Fibroblast of lung (primary cell): ENCODE results near the gene MTX3. TPM values are rescaled to one million over a fixed set of nuclear protein-coding genes. Genes with fewer than 3 reads are reported as not detected.

ENCODE experiments used
- DNase-seq, 2 donors: peaks; one replicate each; pipeline versions ENCODE4 v3.0.0 to v3.0.0-alpha.2; 2010; ENCODE audit warnings: low read depth in 2 of 2
- H2AFZ ChIP-seq: 2 replicates; pipeline ENCODE4 v1.5.1; 2012; ENCODE audit warnings: low read length, control low read depth, inconsistent platforms
- H3K27ac ChIP-seq: 2 replicates; pipeline ENCODE4 v1.5.1; 2011; ENCODE audit warnings: low read length, control low read depth; ENCODE audit not compliant: insufficient read depth
- H3K27me3 ChIP-seq: 2 replicates; pipeline ENCODE4 v1.5.1; 2011; ENCODE audit warnings: mild to moderate bottlenecking, low read length; ENCODE audit not compliant: control insufficient read depth, insufficient read depth
- H3K36me3 ChIP-seq: 2 replicates; pipeline ENCODE4 v1.5.1; 2011; ENCODE audit warnings: low read length; ENCODE audit not compliant: control insufficient read depth, insufficient read depth
- H3K4me1 ChIP-seq: 2 replicates; pipeline ENCODE4 v1.5.1; 2011; ENCODE audit warnings: low read length; ENCODE audit not compliant: control insufficient read depth, insufficient read depth; ENCODE audit errors: extremely low read depth
- H3K4me2 ChIP-seq: 2 replicates; pipeline ENCODE4 v1.5.1; 2011; ENCODE audit warnings: low read length, control low read depth; ENCODE audit not compliant: insufficient read depth; ENCODE audit errors: extremely low read depth
- H3K4me3 ChIP-seq, 4 experiments: fragments of 200-600 bp in 1 of 4; sonication (generic) in 1 of 4; replicated peaks in 1 of 4; 2 replicates each; pipeline ENCODE4 v1.5.1; 2011 to 2016; ENCODE audit warnings: low read length in 4 of 4, low read depth in 3 of 4, mild to moderate bottlenecking in 3 of 4, control low read depth in 2 of 4, inconsistent platforms in 1 of 4, mixed read lengths in 1 of 4; ENCODE audit not compliant: insufficient read depth in 1 of 4; ENCODE audit errors: control extremely low read depth in 1 of 4
- H3K79me2 ChIP-seq: 2 replicates; pipeline ENCODE4 v1.5.1; 2012; ENCODE audit warnings: mild to moderate bottlenecking, low read length, inconsistent platforms; ENCODE audit not compliant: control insufficient read depth, insufficient read depth
- H3K9ac ChIP-seq: 2 replicates; pipeline ENCODE4 v1.5.1; 2011; ENCODE audit warnings: mild to moderate bottlenecking, low read length, control low read depth; ENCODE audit not compliant: insufficient read depth
- H3K9me3 ChIP-seq: 2 replicates; pipeline ENCODE4 v1.5.1; 2012; ENCODE audit warnings: low read depth, low read length; ENCODE audit not compliant: control insufficient read depth, insufficient read depth
- H4K20me1 ChIP-seq: 2 replicates; pipeline ENCODE4 v1.5.1; 2011; ENCODE audit warnings: low read length; ENCODE audit not compliant: control insufficient read depth, insufficient read depth; ENCODE audit errors: extremely low read depth
- CTCF ChIP-seq, 2 donors: IDR thresholded peaks in 1 of 2; conservative IDR thresholded peaks in 1 of 2; 1 replicate in 1 of 2; 2 replicates in 1 of 2; pipeline ENCODE4 v1.5.1; 2011 to 2012; ENCODE audit warnings: low read length in 2 of 2, control low read depth in 1 of 2, inconsistent platforms in 1 of 2, low read depth in 1 of 2, mild to moderate bottlenecking in 1 of 2
- EZH2 ChIP-seq: IDR thresholded peaks from 2 replicates; pipeline ENCODE4 v1.5.1; 2012; ENCODE audit warnings: low read length, control low read depth, mild to moderate bottlenecking; ENCODE audit errors: missing control alignments
- polyA plus RNA-seq, 2 donors: library from polyadenylated mRNA; depleted of rRNA in 1 of 2; stranded (reverse) in 1 of 2; unstranded in 1 of 2; fragments of >200 nt; gene quantifications; 2 replicates each; pipeline ENCODE4 v1.2.1, GENCODE V29; 2011 to 2012; ENCODE audit warnings: missing spikeins in 1 of 2
- total RNA-seq: library from RNA; depleted of rRNA; stranded (reverse); fragments of >200 nt; gene quantifications from 2 replicates; pipeline ENCODE4 v1.2.1, GENCODE V29; 2014

MTX3 gene
- total and polyA plus RNA-seq, 2 donors (not counting 1 experiment from before 2014, with no cell fraction given) = 11.2 to 18.0 TPM

GRCh38 chr5:80008995-80009765, 18.1 kb upstream of the MTX3 start:
- Histone ChIP-seq H4K20me1 (no peaks in the 10 kb centered on the region), H2AFZ (no peak overlapping the region), H3K4me2 (no peak overlapping the region), H3K36me3 (no peaks in the 10 kb centered on the region), H3K9ac (no peak overlapping the region), H3K4me3 (no peak overlapping the region), H3K27me3 (no peaks in the 10 kb centered on the region), H3K79me2 (no peaks in the 10 kb centered on the region), H3K27ac (no peak overlapping the region), H3K9me3 (no peaks in the 10 kb centered on the region), H3K4me1 (no peaks in the 10 kb centered on the region)
- no peak for TF ChIP-seq EZH2
- no peak for TF ChIP-seq CTCF (conservative IDR thresholded peaks at IDR 0.05 in 1 of 2, IDR thresholded peaks at IDR 0.05 in 1 of 2; ENCODE audit: low read depth in 1 of 2, low read length in 2 of 2)
- DNase-seq = no peak

GRCh38 chr5:80002677-80003076, 11.6 kb upstream of the MTX3 start:
- no peaks in the 10 kb centered on the region for H3K9me3 ChIP-seq
- no peaks in the 10 kb centered on the region for H3K27me3 ChIP-seq
- no peak overlapping the region for H3K4me2 ChIP-seq
- no peak overlapping the region for H3K27ac ChIP-seq
- no peak overlapping the region for H3K4me3 ChIP-seq
- no peak overlapping the region for H2AFZ ChIP-seq
- H3K36me3 ChIP-seq = no peaks in the 10 kb centered on the region
- no peak overlapping the region for H3K9ac ChIP-seq
- no peaks in the 10 kb centered on the region for H4K20me1 ChIP-seq
- no peaks in the 10 kb centered on the region for H3K79me2 ChIP-seq
- no peak for DNase-seq
- no peak for TF ChIP-seq CTCF (conservative IDR thresholded peaks at IDR 0.05 in 1 of 2, IDR thresholded peaks at IDR 0.05 in 1 of 2; ENCODE audit: low read depth in 1 of 2, low read length in 2 of 2)
- TF ChIP-seq EZH2 = no peak
- H3K4me1 ChIP-seq = no peaks in the 10 kb centered on the region

- H3K27me3 ChIP-seq = no peaks in the 10 kb centered on the region
- no peak overlapping the region for H3K27ac ChIP-seq
- no peak for DNase-seq
- H3K9ac ChIP-seq = no peak overlapping the region
- TF ChIP-seq EZH2 (no peak), CTCF (conservative IDR thresholded peaks at IDR 0.05 in 1 of 2, IDR thresholded peaks at IDR 0.05 in 1 of 2; ENCODE audit: low read depth in 1 of 2, low read length in 2 of 2) (no peak)
- H2AFZ ChIP-seq = no peak overlapping the region
- no peaks in the 10 kb centered on the region for H3K4me1 ChIP-seq
- H3K4me3 ChIP-seq = no peak overlapping the region
- H3K79me2 ChIP-seq = no peaks in the 10 kb centered on the region
- no peaks in the 10 kb centered on the region for H4K20me1 ChIP-seq
- H3K36me3 ChIP-seq = no peaks in the 10 kb centered on the region
- H3K4me2 ChIP-seq = no peak overlapping the region
- H3K9me3 ChIP-seq = no peaks in the 10 kb centered on the region
These were observed 8.7 kb upstream of the MTX3 start for GRCh38 chr5:79999722-80000121.
